CD4-positive, alpha-beta T cell (primary cell): ENCODE data around the gene RFX8. TPM values are rescaled to one million over a fixed set of nuclear protein-coding genes. Genes with fewer than 3 reads are reported as not detected.
"Not testable (repeated sequence)": the region's sequence is repeated elsewhere in the genome, so short reads cannot be mapped to it uniquely, and the experiment has no call there.

Source experiments
- ATAC-seq: fragments of 200-7000 bp; cut with Tn5 transposase; one replicate; pipeline ENCODE4 v1.10.0; 2022; ENCODE audit warnings: mild to moderate bottlenecking; ENCODE audit not compliant: poor library complexity
- CTCF ChIA-PET: fragments of 350-600 bp; sonication (Branson Sonifier 250); formaldehyde crosslinking; loops from one replicate; lab custom pipeline; 2021; ENCODE audit warnings: antibody characterized with exemption, inconsistent platforms; lab: Charles Lee
- POLR2A ChIA-PET: fragments of 350-600 bp; sonication (Branson Sonifier 250); formaldehyde crosslinking; loops from one replicate; lab custom pipeline; 2021; ENCODE audit warnings: antibody characterized with exemption, inconsistent platforms; lab: Charles Lee
- DNase-seq, 14 experiments: peaks; one replicate each; pipeline ENCODE4 v3.0.0-alpha.2; 2013 to 2020; ENCODE audit warnings: mixed read lengths in 2 of 14
- H3K27ac ChIP-seq, 2 donors: one replicate each; pipeline versions ENCODE4 v1.5.1 to v1.7.0; 2013; ENCODE audit warnings: low read length in 2 of 2, low read depth in 1 of 2, mild to moderate bottlenecking in 1 of 2
- H3K27me3 ChIP-seq, 2 experiments: 1 replicate in 1 of 2; 2 replicates in 1 of 2; pipeline versions ENCODE4 v1.6.1 to v1.7.0; 2013; ENCODE audit warnings: low read length in 2 of 2, control low read depth in 1 of 2, mild to moderate bottlenecking in 1 of 2, moderate library complexity in 1 of 2; ENCODE audit not compliant: insufficient read depth in 2 of 2, control insufficient read depth in 1 of 2
- H3K36me3 ChIP-seq: one replicate; pipeline ENCODE4 v1.6.1; 2013; ENCODE audit warnings: low read length, control low read depth; ENCODE audit not compliant: insufficient read depth
- H3K4me1 ChIP-seq: one replicate; pipeline ENCODE4 v1.6.1; 2013; ENCODE audit warnings: low read length, control low read depth; ENCODE audit not compliant: insufficient read depth
- H3K4me3 ChIP-seq: one replicate; pipeline ENCODE4 v1.5.1; 2013; ENCODE audit warnings: mild to moderate bottlenecking, low read length, moderate library complexity
- H3K9me3 ChIP-seq, 2 experiments: 1 replicate in 1 of 2; 2 replicates in 1 of 2; pipeline versions ENCODE4 v1.6.1 to v1.7.0; 2013; ENCODE audit warnings: low read length in 2 of 2, mild to moderate bottlenecking in 2 of 2, control low read depth in 1 of 2, moderate library complexity in 1 of 2; ENCODE audit not compliant: control insufficient read depth in 1 of 2, insufficient read depth in 1 of 2
- H3K27ac Mint-ChIP-seq: one replicate; pipeline ENCODE4 v1.8.0; 2020; ENCODE audit warnings: mixed read lengths
- H3K27me3 Mint-ChIP-seq: one replicate; pipeline ENCODE4 v1.8.0; 2021; ENCODE audit warnings: mixed read lengths
- H3K36me3 Mint-ChIP-seq: one replicate; pipeline ENCODE4 v1.8.0; 2021; ENCODE audit warnings: low read depth, mixed read lengths
- H3K4me1 Mint-ChIP-seq: one replicate; pipeline ENCODE4 v1.8.0; 2021; ENCODE audit warnings: low read depth, mixed read lengths
- H3K4me3 Mint-ChIP-seq: one replicate; pipeline ENCODE4 v1.8.0; 2020; ENCODE audit warnings: mild to moderate bottlenecking, mixed read lengths
- H3K9me3 Mint-ChIP-seq: one replicate; pipeline ENCODE4 v1.8.0; 2020; ENCODE audit warnings: mixed read lengths
- intact Hi-C, 2 experiments: fragments of 100-400 bp; cut with DNase I in 1 of 2; cut with micrococcal nuclease in 1 of 2; formaldehyde crosslinking; loops; one replicate each; pipeline versions ENCODE4 v1.15.1 to v1.9.0; 2023 to 2025; cut with DNase I, micrococcal nuclease
- total RNA-seq, 174 experiments: library from RNA in 2 of 174; stranded (reverse) in 2 of 174; gene quantifications; one replicate each; pipeline ENCODE4 v1.2.3 and lab custom pipeline; 2021 to 2026
- TF ChIP-seq, protein P1 (sequence below): fragments of 200-600 bp; IDR thresholded peaks from one replicate; pipeline ENCODE4 v1.8.0; 2022; ENCODE audit warnings: antibody characterized with exemption, mild to moderate bottlenecking

RFX8 gene
- total RNA-seq, 2 experiments from 2014 or later: 0.67 to 1.1 TPM

DNA sequence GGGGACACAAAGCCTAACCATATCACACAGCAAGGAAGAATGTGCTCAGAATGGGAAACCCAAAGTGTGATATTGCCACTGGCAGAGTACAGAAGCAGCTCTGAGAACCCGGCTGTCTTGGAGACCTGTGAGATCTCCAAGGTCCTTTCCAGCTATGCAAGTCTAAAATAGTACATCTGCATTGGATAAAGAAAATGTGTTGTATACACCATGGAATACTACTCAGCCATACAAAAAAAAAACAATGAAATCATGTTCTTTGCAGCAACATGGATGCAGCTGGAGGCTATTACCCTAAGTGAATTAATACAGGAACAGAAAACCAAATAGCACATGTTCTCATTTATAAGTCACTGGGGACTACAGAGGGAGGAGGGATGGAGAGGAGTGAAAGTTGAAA, 36.5 kb upstream of the RFX8 start:
- intact Hi-C loops: no loop called here

GRCh38 chr2:101509499-101510284, 34.8 kb upstream of the RFX8 start:
- Histone ChIP-seq H3K36me3 (no peaks in the 10 kb centered on the region), H3K9me3 (no peaks in the 10 kb centered on the region), H3K27me3 (no peaks in the 10 kb centered on the region), H3K4me1 (no peaks in the 10 kb centered on the region), H3K27ac (no peak overlapping the region), H3K4me3 (no peak overlapping the region)
- ChIA-PET POLR2A (no interaction called here), CTCF (no interaction called here)
- TF ChIP-seq, protein P1, sequence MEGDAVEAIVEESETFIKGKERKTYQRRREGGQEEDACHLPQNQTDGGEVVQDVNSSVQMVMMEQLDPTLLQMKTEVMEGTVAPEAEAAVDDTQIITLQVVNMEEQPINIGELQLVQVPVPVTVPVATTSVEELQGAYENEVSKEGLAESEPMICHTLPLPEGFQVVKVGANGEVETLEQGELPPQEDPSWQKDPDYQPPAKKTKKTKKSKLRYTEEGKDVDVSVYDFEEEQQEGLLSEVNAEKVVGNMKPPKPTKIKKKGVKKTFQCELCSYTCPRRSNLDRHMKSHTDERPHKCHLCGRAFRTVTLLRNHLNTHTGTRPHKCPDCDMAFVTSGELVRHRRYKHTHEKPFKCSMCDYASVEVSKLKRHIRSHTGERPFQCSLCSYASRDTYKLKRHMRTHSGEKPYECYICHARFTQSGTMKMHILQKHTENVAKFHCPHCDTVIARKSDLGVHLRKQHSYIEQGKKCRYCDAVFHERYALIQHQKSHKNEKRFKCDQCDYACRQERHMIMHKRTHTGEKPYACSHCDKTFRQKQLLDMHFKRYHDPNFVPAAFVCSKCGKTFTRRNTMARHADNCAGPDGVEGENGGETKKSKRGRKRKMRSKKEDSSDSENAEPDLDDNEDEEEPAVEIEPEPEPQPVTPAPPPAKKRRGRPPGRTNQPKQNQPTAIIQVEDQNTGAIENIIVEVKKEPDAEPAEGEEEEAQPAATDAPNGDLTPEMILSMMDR: no peak
- Mint-ChIP-seq H3K36me3 (no peaks in the 10 kb centered on the region), H3K4me3 (no peak overlapping the region), H3K27me3 (no peaks in the 10 kb centered on the region), H3K9me3 (no peaks in the 10 kb centered on the region), H3K4me1 (peaks cover 1% of the 10 kb centered on the region), H3K27ac (no peak overlapping the region)
- ATAC-seq (no peak), DNase-seq (peak in 2 of 14 experiments; percentile 24 to 25)
- intact Hi-C loops: no loop called here

More for the DNA sequence above, 36.5 kb upstream of the RFX8 start:
- Histone ChIP-seq H3K27ac (no peak overlapping the region), H3K36me3 (no peaks in the 10 kb centered on the region), H3K4me3 (no peak overlapping the region), H3K4me1 (peaks cover 2% of the 10 kb centered on the region), H3K27me3 (no peaks in the 10 kb centered on the region), H3K9me3 (no peaks in the 10 kb centered on the region)
- Mint-ChIP-seq H3K4me1 (peaks cover 14% of the 10 kb centered on the region), H3K27ac (no peak overlapping the region), H3K9me3 (no peaks in the 10 kb centered on the region), H3K36me3 (no peaks in the 10 kb centered on the region), H3K27me3 (no peaks in the 10 kb centered on the region), H3K4me3 (no peak overlapping the region)
- TF ChIP-seq, protein P1: no peak
- CTCF ChIA-PET: no interaction called here
- DNase-seq (no peak), ATAC-seq (no peak)
- POLR2A ChIA-PET: no interaction called here

DNA sequence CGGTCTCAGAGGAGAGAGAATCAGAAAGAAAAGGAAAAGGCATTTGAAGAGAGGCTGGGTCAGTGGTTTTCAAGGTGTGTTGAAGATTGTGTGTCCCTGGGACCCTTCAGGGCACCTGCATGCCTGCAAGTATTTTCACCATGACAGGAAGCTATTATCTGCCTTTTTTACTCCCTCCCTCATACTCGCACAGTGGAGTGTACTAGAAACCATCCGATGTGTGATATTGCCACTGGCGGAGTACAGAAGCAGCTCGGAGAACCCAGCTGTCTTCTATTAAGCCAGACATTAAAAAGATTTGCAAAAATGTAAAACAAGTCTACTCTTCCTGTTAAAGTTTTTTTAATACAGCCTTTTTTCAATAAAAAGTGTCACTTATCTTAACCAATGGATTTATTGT, 33.7 kb upstream of the RFX8 start:
- Mint-ChIP-seq H3K4me1 (no peaks in the 10 kb centered on the region), H3K9me3 (no peaks in the 10 kb centered on the region), H3K4me3 (no peak overlapping the region), H3K27me3 (no peaks in the 10 kb centered on the region), H3K36me3 (no peaks in the 10 kb centered on the region), H3K27ac (no peak overlapping the region)
- DNase-seq (no peak), ATAC-seq (no peak)
- Histone ChIP-seq H3K27ac (no peak overlapping the region), H3K36me3 (no peaks in the 10 kb centered on the region), H3K9me3 (no peaks in the 10 kb centered on the region), H3K4me3 (no peak overlapping the region), H3K4me1 (no peaks in the 10 kb centered on the region), H3K27me3 (no peaks in the 10 kb centered on the region)
- intact Hi-C loops: no loop called here
- CTCF ChIA-PET: no interaction called here
- TF ChIP-seq, protein P1: no peak
- POLR2A ChIA-PET: interaction anchor here (0.7 kb wide), 1 partner anchor 188 kb away, joined by 3 read pairs; no protein-coding TSS in a partner anchor

GRCh38 chr2:101505276-101505675, 30.4 kb upstream of the RFX8 start:
- H3K36me3 Mint-ChIP-seq, H3K27me3 ChIP-seq, H3K27me3 Mint-ChIP-seq, DNase-seq, intact Hi-C loops, H3K4me3 ChIP-seq, H3K9me3 ChIP-seq, ATAC-seq, H3K27ac Mint-ChIP-seq, H3K36me3 ChIP-seq, H3K4me1 ChIP-seq, H3K27ac ChIP-seq, CTCF ChIA-PET, H3K4me3 Mint-ChIP-seq, POLR2A ChIA-PET, H3K9me3 Mint-ChIP-seq: not testable (repeated sequence)
- peaks cover 13% of the 10 kb centered on the region for H3K4me1 Mint-ChIP-seq

DNA sequence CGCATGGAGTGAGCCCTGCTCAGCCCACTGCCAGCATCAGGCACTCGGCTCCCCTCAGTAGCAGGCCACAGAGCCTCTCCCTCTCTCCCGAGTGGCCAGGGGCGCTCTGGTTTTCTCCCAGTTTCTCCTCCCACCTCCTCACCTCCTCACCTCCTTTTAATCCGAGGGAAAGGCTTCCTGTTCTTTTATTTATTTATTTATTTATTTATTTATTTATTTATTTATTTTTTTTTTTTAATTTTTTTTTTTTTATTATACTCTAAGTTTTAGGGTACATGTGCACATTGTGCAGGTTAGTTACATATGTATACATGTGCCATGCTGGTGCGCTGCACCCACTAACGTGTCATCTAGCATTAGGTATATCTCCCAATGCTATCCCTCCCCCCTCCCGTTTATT, 29.8 kb upstream of the RFX8 start:
- CTCF ChIA-PET, H3K4me3 Mint-ChIP-seq: not testable (repeated sequence)

More for the DNA sequence above, 29.8 kb upstream of the RFX8 start:
- H3K9me3 ChIP-seq, H3K27ac ChIP-seq, H3K4me1 ChIP-seq, intact Hi-C loops, H3K27ac Mint-ChIP-seq, H3K9me3 Mint-ChIP-seq, H3K36me3 Mint-ChIP-seq, ATAC-seq, H3K27me3 ChIP-seq, POLR2A ChIA-PET, H3K36me3 ChIP-seq, H3K4me3 ChIP-seq, H3K27me3 Mint-ChIP-seq, DNase-seq: not testable (repeated sequence)
- peaks cover 13% of the 10 kb centered on the region for H3K4me1 Mint-ChIP-seq
